ENCODE data around the gene PLCB1.

DNA sequence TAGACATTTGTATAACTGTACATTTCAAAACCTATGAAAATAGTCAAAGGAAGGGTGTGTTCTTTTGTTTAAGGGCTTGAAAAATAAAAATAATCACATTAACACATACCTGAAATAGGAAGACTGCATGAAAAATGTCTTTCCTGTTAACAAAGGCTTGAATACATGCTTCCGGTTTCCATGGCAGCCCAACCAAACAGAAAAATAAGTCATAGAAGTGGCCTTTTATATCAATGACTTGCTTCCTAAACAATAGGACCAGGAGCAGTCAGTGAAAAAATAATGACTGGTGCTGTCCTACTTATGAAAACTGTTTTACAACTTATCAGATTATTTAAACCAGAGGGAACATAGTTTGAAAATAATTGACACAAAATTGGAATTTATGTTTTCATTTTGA is 524.3 kb downstream of the PLCB1 start:
- TF ChIP-seq, protein P1, sequence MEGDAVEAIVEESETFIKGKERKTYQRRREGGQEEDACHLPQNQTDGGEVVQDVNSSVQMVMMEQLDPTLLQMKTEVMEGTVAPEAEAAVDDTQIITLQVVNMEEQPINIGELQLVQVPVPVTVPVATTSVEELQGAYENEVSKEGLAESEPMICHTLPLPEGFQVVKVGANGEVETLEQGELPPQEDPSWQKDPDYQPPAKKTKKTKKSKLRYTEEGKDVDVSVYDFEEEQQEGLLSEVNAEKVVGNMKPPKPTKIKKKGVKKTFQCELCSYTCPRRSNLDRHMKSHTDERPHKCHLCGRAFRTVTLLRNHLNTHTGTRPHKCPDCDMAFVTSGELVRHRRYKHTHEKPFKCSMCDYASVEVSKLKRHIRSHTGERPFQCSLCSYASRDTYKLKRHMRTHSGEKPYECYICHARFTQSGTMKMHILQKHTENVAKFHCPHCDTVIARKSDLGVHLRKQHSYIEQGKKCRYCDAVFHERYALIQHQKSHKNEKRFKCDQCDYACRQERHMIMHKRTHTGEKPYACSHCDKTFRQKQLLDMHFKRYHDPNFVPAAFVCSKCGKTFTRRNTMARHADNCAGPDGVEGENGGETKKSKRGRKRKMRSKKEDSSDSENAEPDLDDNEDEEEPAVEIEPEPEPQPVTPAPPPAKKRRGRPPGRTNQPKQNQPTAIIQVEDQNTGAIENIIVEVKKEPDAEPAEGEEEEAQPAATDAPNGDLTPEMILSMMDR (conservative IDR thresholded peaks at IDR 0.05; ENCODE audit: low read depth, low read length), result no peak
- no peak for TF ChIP-seq EZH2 (IDR thresholded peaks at IDR 0.05; ENCODE audit: low read length, unreplicated experiment)

Data from PC-3 (cell line).